Naive thymus-derived CD4-positive, alpha-beta T cell (primary cell): Measurements from ENCODE around the gene XKR7. TPM values are rescaled to one million over a fixed set of nuclear protein-coding genes. Genes with fewer than 3 reads are reported as not detected.

Experiments
- ATAC-seq: fragments of 150-1000 bp; cut with Tn5 transposase; 2 replicates; pipeline ENCODE4 v1.10.0; 2021; ENCODE audit warnings: mild to moderate bottlenecking, moderate library complexity
- CTCF ChIA-PET: fragments of 350-600 bp; sonication (Branson Sonifier 250); formaldehyde crosslinking; loops from one replicate; lab custom pipeline; 2021; ENCODE audit warnings: antibody characterized with exemption; lab: Charles Lee
- POLR2A ChIA-PET: fragments of 350-600 bp; sonication (Branson Sonifier 250); formaldehyde crosslinking; loops from one replicate; lab custom pipeline; 2021; ENCODE audit warnings: antibody characterized with exemption, inconsistent platforms; lab: Charles Lee
- DNase-seq, 9 donors: peaks; one replicate each; pipeline versions ENCODE4 v3.0.0 to v3.0.0-alpha.2; 2020 to 2022; ENCODE audit warnings: mixed read lengths in 1 of 9
- H3K27ac ChIP-seq: one replicate; pipeline ENCODE4 v1.7.0; 2013; ENCODE audit warnings: mild to moderate bottlenecking, low read depth, low read length, moderate library complexity
- H3K27me3 ChIP-seq, 2 donors: one replicate each; pipeline ENCODE4 v1.7.0; 2013; ENCODE audit warnings: low read length in 2 of 2, mild to moderate bottlenecking in 2 of 2, moderate library complexity in 2 of 2; ENCODE audit not compliant: control insufficient read depth in 2 of 2, insufficient read depth in 2 of 2
- H3K36me3 ChIP-seq, 3 experiments: 1 replicate in 2 of 3; 2 replicates in 1 of 3; pipeline ENCODE4 v1.7.0; 2013; ENCODE audit warnings: low read length in 3 of 3, mild to moderate bottlenecking in 3 of 3, moderate library complexity in 1 of 3; ENCODE audit not compliant: insufficient read depth in 3 of 3, control insufficient read depth in 2 of 3
- H3K4me1 ChIP-seq, 2 donors: one replicate each; pipeline ENCODE4 v1.7.0; 2013; ENCODE audit warnings: low read length in 2 of 2, mild to moderate bottlenecking in 2 of 2, moderate library complexity in 1 of 2; ENCODE audit not compliant: control insufficient read depth in 2 of 2, insufficient read depth in 2 of 2
- H3K4me3 ChIP-seq: 2 replicates; pipeline ENCODE4 v1.7.0; 2013; ENCODE audit warnings: mild to moderate bottlenecking, low read length
- H3K9me3 ChIP-seq, 3 experiments: 1 replicate in 2 of 3; 2 replicates in 1 of 3; pipeline ENCODE4 v1.7.0; 2013; ENCODE audit warnings: low read length in 3 of 3; ENCODE audit not compliant: control insufficient read depth in 2 of 3
- H3K27ac Mint-ChIP-seq, 9 donors: one replicate each; pipeline ENCODE4 v1.8.0; 2020 to 2022; ENCODE audit warnings: mixed read lengths in 9 of 9, mild to moderate bottlenecking in 8 of 9, moderate library complexity in 5 of 9, inconsistent platforms in 2 of 9
- H3K27me3 Mint-ChIP-seq, 5 donors: one replicate each; pipeline ENCODE4 v1.8.0; 2021 to 2022; ENCODE audit warnings: mixed read lengths in 5 of 5, mild to moderate bottlenecking in 1 of 5
- H3K36me3 Mint-ChIP-seq, 5 donors: one replicate each; pipeline ENCODE4 v1.8.0; 2020 to 2022; ENCODE audit warnings: mixed read lengths in 5 of 5, mild to moderate bottlenecking in 3 of 5, inconsistent platforms in 1 of 5
- H3K4me1 Mint-ChIP-seq, 7 donors: one replicate each; pipeline ENCODE4 v1.8.0; 2020 to 2022; ENCODE audit warnings: mixed read lengths in 7 of 7, mild to moderate bottlenecking in 3 of 7, inconsistent platforms in 1 of 7
- H3K4me3 Mint-ChIP-seq, 10 donors: one replicate each; pipeline ENCODE4 v1.8.0; 2020 to 2022; ENCODE audit warnings: mild to moderate bottlenecking in 10 of 10, mixed read lengths in 10 of 10, moderate library complexity in 6 of 10, inconsistent platforms in 2 of 10
- H3K9me3 Mint-ChIP-seq, 11 donors: one replicate each; pipeline ENCODE4 v1.8.0; 2020 to 2022; ENCODE audit warnings: mixed read lengths in 11 of 11, mild to moderate bottlenecking in 4 of 11, inconsistent platforms in 1 of 11, moderate library complexity in 1 of 11
- intact Hi-C, 2 donors: fragments of 100-400 bp; cut with micrococcal nuclease; formaldehyde crosslinking; loops; one replicate each; pipeline ENCODE4 v1.15.1; 2023
- polyA plus RNA-seq, 2 donors: library from polyadenylated mRNA; unstranded; fragments of 300-500 nt; fragmentation: Illumina TruSeq; gene quantifications; one replicate each; pipeline ENCODE4 v1.2.3, GENCODE V29; 2021
- total RNA-seq, 6 experiments: library from RNA in 5 of 6; stranded (reverse) in 5 of 6; gene quantifications; 1 replicate in 5 of 6; 2 replicates in 1 of 6; pipeline ENCODE4 v1.2.3 and lab custom pipeline; 2021 to 2026

XKR7 gene
- total and polyA plus RNA-seq, 7 experiments from 2014 or later, result 0.05 TPM; not detected in 6

DNA sequence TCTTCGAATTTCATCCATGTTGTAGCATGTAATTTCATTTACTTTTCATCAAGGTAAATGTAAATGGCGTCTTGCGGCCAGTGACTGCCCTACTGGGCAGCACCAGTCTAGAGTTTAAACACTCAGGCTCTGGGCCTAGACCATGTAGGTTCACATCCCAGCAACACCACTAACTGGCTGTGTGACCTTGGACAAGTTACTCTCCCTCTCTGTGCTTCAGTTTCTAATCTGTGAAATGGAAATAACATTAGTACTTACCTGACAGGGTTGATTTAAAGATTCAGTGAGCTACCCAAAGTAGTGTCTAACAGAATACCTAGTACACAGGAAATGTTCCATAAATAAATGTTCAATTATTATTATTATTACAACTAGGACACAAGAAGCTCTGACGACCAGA, 45.4 kb upstream of the XKR7 start:
- Histone ChIP-seq H3K4me3 (no peak overlapping the region), H3K4me1 (no peaks in the 10 kb centered on the region), H3K27me3 (no peaks in the 10 kb centered on the region), H3K36me3 (no peaks in the 10 kb centered on the region), H3K9me3 (no peaks in the 10 kb centered on the region), H3K27ac (no peak overlapping the region)
- H3K36me3 Mint-ChIP-seq, result no peaks in the 10 kb centered on the region
- intact Hi-C loops, result no loop called here
- peaks cover 0 to 3% (median 0%) of the 10 kb centered on the region in 11 donors for H3K9me3 Mint-ChIP-seq
- H3K4me1 Mint-ChIP-seq, result no peaks in the 10 kb centered on the region
- CTCF ChIA-PET, result no interaction called here
- no peak overlapping the region for H3K27ac Mint-ChIP-seq
- peaks cover 10 to 48% (median 32%) of the 10 kb centered on the region in 5 donors for H3K27me3 Mint-ChIP-seq
- no peak overlapping the region for H3K4me3 Mint-ChIP-seq
- ATAC-seq (no peak), DNase-seq (no peak)
- POLR2A ChIA-PET, result no interaction called here

DNA sequence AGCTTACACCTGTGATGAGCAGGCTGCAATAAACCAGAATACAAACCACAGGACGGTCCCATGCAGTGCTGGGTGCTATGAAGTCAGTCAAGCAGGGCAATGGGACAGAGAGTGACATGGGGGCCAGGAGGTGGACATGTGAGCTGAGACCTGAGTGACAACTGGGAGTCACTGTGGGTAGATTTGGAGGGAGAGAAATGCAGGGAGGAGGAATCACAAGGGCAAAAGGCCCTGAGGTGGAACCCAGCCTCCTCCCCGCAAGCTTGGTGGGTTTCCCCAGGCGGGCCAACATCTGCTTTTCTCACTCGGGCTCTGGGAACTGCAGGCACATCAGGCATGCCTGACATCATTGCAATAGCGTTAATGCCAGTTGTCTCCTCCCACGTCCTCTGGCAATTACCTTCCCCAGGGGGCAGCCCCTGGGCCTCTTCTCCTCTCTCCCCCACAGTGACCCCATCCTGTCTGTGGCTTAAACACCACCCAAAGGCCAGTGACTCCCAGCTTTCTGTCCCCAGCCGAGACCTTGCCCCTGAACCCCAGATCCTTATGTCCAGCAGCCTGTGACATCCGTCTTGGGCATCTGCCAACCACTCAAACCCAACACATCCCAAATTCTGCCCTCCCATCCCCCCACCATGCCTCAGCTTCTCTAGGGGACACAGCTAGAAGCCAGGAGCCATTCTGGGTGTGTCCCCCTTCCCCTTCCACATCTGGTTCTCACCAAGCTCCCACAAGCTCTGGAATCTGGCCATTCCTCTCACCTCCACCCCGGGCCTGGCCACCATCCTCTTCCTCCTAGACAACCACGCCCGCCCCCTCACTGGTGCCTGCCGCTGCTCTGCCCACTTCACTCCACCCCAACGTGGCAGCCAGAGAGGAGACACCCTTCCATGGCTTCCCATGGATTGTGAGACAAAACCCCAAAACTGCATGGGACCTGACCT, 44.3 kb upstream of the XKR7 start:
- H3K4me1 Mint-ChIP-seq, result no peaks in the 10 kb centered on the region
- Histone ChIP-seq H3K4me1 (no peaks in the 10 kb centered on the region), H3K9me3 (no peaks in the 10 kb centered on the region), H3K27ac (no peak overlapping the region), H3K27me3 (no peaks in the 10 kb centered on the region), H3K36me3 (no peaks in the 10 kb centered on the region), H3K4me3 (no peak overlapping the region)
- ChIA-PET POLR2A (no interaction called here), CTCF (no interaction called here)
- peaks cover 0 to 3% (median 0%) of the 10 kb centered on the region in 11 donors for H3K9me3 Mint-ChIP-seq
- intact Hi-C loops, result no loop called here
- DNase-seq (no peak), ATAC-seq (no peak)
- H3K27ac Mint-ChIP-seq, result no peak overlapping the region
- H3K4me3 Mint-ChIP-seq, result no peak overlapping the region
- H3K27me3 Mint-ChIP-seq, result peaks cover 6 to 48% (median 36%) of the 10 kb centered on the region in 5 donors
- no peaks in the 10 kb centered on the region for H3K36me3 Mint-ChIP-seq

DNA sequence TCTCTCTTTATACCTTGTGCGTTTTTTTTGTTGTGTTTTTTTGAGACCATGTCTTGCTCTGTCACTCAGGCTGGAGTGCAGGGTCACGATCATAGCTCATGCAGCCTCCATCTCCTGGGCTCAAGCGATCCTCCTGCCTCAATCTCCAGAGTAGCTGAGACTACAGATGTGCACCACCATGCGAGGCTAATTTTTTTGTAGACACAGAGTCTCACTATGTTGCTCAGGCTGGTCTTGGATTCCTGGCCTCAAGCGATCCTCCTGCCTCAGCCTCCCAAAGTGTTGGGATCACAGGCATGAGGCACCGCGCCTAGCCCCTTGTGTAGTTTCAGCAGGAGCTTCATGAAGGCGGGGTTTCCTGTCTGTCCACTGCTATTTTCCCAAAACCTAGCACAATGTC, 43.4 kb upstream of the XKR7 start:
- H3K4me3 ChIP-seq, result no peak overlapping the region
- H3K36me3 ChIP-seq, result no peaks in the 10 kb centered on the region
- H3K27ac Mint-ChIP-seq, result no peak overlapping the region
- no peak overlapping the region for H3K27ac ChIP-seq
- no peaks in the 10 kb centered on the region for H3K27me3 ChIP-seq
- POLR2A ChIA-PET, result no interaction called here
- intact Hi-C loops, result no loop called here
- ATAC-seq, result no peak
- peaks cover 0 to 3% (median 0%) of the 10 kb centered on the region in 11 donors for H3K9me3 Mint-ChIP-seq
- H3K36me3 Mint-ChIP-seq, result no peaks in the 10 kb centered on the region
- H3K9me3 ChIP-seq, result no peaks in the 10 kb centered on the region
- no peaks in the 10 kb centered on the region for H3K4me1 Mint-ChIP-seq
- CTCF ChIA-PET, result no interaction called here
- H3K4me1 ChIP-seq, result no peaks in the 10 kb centered on the region
- H3K4me3 Mint-ChIP-seq, result no peak overlapping the region
- DNase-seq, result no peak
- peaks cover 8 to 52% (median 35%) of the 10 kb centered on the region in 5 donors for H3K27me3 Mint-ChIP-seq

DNA sequence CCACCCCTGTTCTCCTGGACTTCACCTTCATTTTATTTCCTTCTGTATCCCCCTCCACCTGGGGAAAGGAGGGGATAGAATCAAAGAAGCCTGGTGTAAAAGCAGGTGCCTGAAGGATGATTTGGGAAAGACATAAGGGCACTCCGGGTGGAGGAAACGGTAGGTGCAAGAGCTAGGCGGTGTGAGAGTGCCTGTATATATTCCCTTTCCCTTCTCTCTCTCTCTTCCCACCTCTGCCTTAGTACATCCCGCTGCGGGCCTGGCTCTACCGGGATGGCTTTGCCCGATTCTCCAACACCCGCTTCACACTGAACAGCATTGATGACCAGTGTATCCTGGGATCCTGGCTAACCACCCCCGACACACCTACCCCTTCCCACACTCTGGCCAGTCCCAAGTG, 42.3 kb upstream of the XKR7 start:
- Histone ChIP-seq H3K4me1 (no peaks in the 10 kb centered on the region), H3K27me3 (no peaks in the 10 kb centered on the region), H3K9me3 (no peaks in the 10 kb centered on the region), H3K27ac (no peak overlapping the region), H3K4me3 (no peak overlapping the region), H3K36me3 (no peaks in the 10 kb centered on the region)
- intact Hi-C loops, result no loop called here
- CTCF ChIA-PET, result no interaction called here
- ATAC-seq (no peak), DNase-seq (no peak)
- H3K4me1 Mint-ChIP-seq, result no peaks in the 10 kb centered on the region
- POLR2A ChIA-PET, result no interaction called here
- H3K27me3 Mint-ChIP-seq, result peaks cover 7 to 52% (median 35%) of the 10 kb centered on the region in 5 donors
- no peaks in the 10 kb centered on the region for H3K36me3 Mint-ChIP-seq
- peaks cover 0 to 3% (median 0%) of the 10 kb centered on the region in 11 donors for H3K9me3 Mint-ChIP-seq
- no peak overlapping the region for H3K4me3 Mint-ChIP-seq
- no peak overlapping the region for H3K27ac Mint-ChIP-seq

DNA sequence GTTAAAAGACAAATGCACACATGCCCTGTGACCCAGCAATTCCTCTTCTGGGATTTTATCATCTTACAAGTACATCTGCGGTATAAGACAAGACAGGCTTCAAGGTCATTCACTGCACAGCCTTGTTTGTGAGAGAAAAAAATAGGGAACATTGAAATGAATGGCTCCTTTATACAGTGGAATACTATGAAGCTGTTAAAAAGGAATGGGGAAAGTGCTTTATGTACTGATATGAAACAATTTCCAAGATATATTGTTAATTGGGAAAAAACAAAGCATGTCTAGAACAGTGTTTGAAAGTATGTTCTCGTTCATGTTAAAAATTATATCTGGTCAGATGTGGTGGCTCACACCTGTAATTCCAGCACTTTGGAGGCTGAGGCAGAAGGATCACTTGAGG, 41.5 kb upstream of the XKR7 start:
- POLR2A ChIA-PET, result no interaction called here
- no peak overlapping the region for H3K4me3 ChIP-seq
- intact Hi-C loops, result no loop called here
- Mint-ChIP-seq H3K36me3 (no peaks in the 10 kb centered on the region), H3K27ac (no peak overlapping the region), H3K9me3 (peaks cover 0 to 3% (median 0%) of the 10 kb centered on the region in 11 donors), H3K27me3 (peaks cover 9 to 59% (median 35%) of the 10 kb centered on the region in 5 donors), H3K4me1 (no peaks in the 10 kb centered on the region), H3K4me3 (no peak overlapping the region)
- CTCF ChIA-PET, result interaction anchor here (0.5 kb wide), 1 partner anchor 9 kb away, joined by 4 read pairs; no protein-coding TSS in a partner anchor
- H3K4me1 ChIP-seq, result no peaks in the 10 kb centered on the region
- H3K27ac ChIP-seq, result no peak overlapping the region
- no peaks in the 10 kb centered on the region for H3K27me3 ChIP-seq
- H3K36me3 ChIP-seq, result no peaks in the 10 kb centered on the region
- DNase-seq (no peak), ATAC-seq (no peak)
- H3K9me3 ChIP-seq, result no peaks in the 10 kb centered on the region

DNA sequence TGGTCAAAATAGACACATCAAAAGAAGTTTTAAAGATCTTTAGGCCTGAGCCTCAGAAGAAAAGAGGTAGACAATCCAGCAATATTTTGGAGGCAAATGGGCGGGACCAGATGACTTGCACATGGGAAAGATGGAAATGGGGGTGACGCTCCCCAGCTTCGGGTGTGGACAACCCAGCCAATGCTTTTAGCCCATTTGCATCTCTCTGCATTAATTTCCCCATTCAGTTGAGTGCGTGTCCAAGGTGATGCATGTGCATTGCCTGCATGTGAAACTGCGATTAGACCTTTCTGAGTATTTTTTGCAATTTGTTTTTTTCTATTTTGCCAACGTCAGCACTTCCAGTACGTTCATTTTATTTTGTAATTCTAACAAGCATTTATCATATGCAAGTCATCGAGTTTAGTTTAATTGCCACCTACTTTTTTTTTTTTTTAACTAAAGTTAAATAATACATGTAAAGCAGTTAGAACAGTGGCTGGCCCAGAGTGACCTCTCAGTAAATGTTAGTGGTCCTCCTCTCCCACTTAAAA, 40.3 kb upstream of the XKR7 start:
- Histone ChIP-seq H3K4me1 (no peaks in the 10 kb centered on the region), H3K36me3 (no peaks in the 10 kb centered on the region), H3K9me3 (no peaks in the 10 kb centered on the region), H3K4me3 (no peak overlapping the region), H3K27ac (no peak overlapping the region), H3K27me3 (no peaks in the 10 kb centered on the region)
- intact Hi-C loops, result no loop called here
- ChIA-PET CTCF (interaction anchor here (0.6 kb wide), 1 partner anchor 348 kb away, joined by 3 read pairs; no protein-coding TSS in a partner anchor), POLR2A (no interaction called here)
- no peak overlapping the region for H3K27ac Mint-ChIP-seq
- no peaks in the 10 kb centered on the region for H3K36me3 Mint-ChIP-seq
- peaks cover 9 to 60% (median 35%) of the 10 kb centered on the region in 5 donors for H3K27me3 Mint-ChIP-seq
- H3K9me3 Mint-ChIP-seq, result peaks cover 0 to 3% (median 0%) of the 10 kb centered on the region in 11 donors
- no peak for ATAC-seq
- H3K4me3 Mint-ChIP-seq, result no peak overlapping the region
- DNase-seq, result no peak
- no peaks in the 10 kb centered on the region for H3K4me1 Mint-ChIP-seq
